WTC11 (cell line): ENCODE measurements around the gene ANKRD62.
"Not testable (repeated sequence)": the region's sequence is repeated elsewhere in the genome, so short reads cannot be mapped to it uniquely, and the experiment has no call there.

Experiments
- ESRRA ChIP-seq: sonication (generic); formaldehyde crosslinking; IDR thresholded peaks from 2 replicates; pipeline ENCODE4 v1.8.1; 2022; ENCODE audit warnings: mild to moderate bottlenecking, missing genetic modification reagents, borderline replicate concordance
- ETV6 ChIP-seq: sonication (generic); formaldehyde crosslinking; IDR thresholded peaks from 2 replicates; pipeline ENCODE4 v1.8.1; 2022; ENCODE audit warnings: mild to moderate bottlenecking, missing genetic modification reagents
- NFYB ChIP-seq: sonication (generic); formaldehyde crosslinking; conservative IDR thresholded peaks from 2 replicates; pipeline ENCODE4 v1.8.0; 2022; ENCODE audit warnings: low read depth, missing genetic modification reagents
- SMAD3 ChIP-seq: sonication (generic); formaldehyde crosslinking; IDR thresholded peaks from 2 replicates; pipeline ENCODE4 v1.8.0; 2022; ENCODE audit warnings: missing genetic modification reagents, mild to moderate bottlenecking, borderline replicate concordance
- ZBTB21 ChIP-seq: sonication (generic); formaldehyde crosslinking; IDR thresholded peaks from 2 replicates; pipeline ENCODE4 v1.8.1; 2023; ENCODE audit warnings: mild to moderate bottlenecking, missing genetic modification reagents, borderline replicate concordance
- ZNF121 ChIP-seq: sonication (generic); formaldehyde crosslinking; IDR thresholded peaks from 2 replicates; pipeline ENCODE4 v1.8.0; 2023; ENCODE audit warnings: missing genetic modification reagents
- ZNF232 ChIP-seq: sonication (generic); formaldehyde crosslinking; IDR thresholded peaks from 2 replicates; pipeline ENCODE4 v1.8.0; 2022; ENCODE audit warnings: mild to moderate bottlenecking, missing genetic modification reagents
- TF ChIP-seq, protein P1 (sequence below): sonication (generic); formaldehyde crosslinking; IDR thresholded peaks from 2 replicates; pipeline ENCODE4 v1.8.1; 2022; ENCODE audit warnings: low read depth, mild to moderate bottlenecking, moderate library complexity, missing genetic modification reagents, borderline replicate concordance
- TF ChIP-seq, protein P2 (sequence below): fragments of 200-600 bp; IDR thresholded peaks from 2 replicates; pipeline ENCODE4 v1.8.0; 2022; ENCODE audit warnings: antibody characterized with exemption

DNA sequence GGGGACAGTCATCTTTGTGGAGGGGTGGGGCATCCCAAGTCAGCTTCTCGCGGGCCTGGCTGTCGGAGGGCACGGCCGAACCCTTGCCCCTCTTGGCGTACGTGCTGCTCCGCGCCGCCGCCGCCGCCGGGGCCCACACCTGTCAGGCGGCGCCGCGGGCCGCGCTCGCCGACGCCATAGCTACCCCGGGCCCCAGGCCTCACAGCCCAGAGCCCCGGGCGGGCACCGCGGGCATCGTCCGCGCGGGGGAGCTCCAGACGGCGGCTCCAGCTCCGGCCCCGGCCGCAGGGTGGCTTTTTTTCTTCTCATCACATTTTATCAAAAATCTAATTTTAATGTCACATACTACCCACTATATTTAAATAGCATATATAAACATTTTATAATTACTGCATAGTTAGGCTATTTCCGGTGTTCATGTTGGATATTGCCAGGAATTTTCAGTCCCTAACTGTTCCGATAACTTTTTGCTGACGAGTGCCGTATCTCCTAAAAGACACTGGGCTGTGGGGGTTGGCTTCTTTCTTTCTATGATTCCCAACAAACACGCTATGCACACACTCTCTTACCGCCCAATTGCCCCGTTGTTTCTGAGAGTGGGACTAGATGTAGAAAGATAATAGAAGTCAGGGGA, 25.2 kb upstream of the ANKRD62 start:
- not testable (repeated sequence) for TF ChIP-seq SMAD3; ESRRA (CRISPR knock-in tag); ZBTB21 (CRISPR knock-in tag); ETV6 (CRISPR knock-in tag); NFYB (CRISPR knock-in tag); ZNF121 (CRISPR knock-in tag); ZNF232 (CRISPR knock-in tag)
- TF ChIP-seq, protein P1, sequence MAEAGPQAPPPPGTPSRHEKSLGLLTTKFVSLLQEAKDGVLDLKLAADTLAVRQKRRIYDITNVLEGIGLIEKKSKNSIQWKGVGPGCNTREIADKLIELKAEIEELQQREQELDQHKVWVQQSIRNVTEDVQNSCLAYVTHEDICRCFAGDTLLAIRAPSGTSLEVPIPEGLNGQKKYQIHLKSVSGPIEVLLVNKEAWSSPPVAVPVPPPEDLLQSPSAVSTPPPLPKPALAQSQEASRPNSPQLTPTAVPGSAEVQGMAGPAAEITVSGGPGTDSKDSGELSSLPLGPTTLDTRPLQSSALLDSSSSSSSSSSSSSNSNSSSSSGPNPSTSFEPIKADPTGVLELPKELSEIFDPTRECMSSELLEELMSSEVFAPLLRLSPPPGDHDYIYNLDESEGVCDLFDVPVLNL (CRISPR knock-in tag): not testable (repeated sequence)
- TF ChIP-seq, protein P2, sequence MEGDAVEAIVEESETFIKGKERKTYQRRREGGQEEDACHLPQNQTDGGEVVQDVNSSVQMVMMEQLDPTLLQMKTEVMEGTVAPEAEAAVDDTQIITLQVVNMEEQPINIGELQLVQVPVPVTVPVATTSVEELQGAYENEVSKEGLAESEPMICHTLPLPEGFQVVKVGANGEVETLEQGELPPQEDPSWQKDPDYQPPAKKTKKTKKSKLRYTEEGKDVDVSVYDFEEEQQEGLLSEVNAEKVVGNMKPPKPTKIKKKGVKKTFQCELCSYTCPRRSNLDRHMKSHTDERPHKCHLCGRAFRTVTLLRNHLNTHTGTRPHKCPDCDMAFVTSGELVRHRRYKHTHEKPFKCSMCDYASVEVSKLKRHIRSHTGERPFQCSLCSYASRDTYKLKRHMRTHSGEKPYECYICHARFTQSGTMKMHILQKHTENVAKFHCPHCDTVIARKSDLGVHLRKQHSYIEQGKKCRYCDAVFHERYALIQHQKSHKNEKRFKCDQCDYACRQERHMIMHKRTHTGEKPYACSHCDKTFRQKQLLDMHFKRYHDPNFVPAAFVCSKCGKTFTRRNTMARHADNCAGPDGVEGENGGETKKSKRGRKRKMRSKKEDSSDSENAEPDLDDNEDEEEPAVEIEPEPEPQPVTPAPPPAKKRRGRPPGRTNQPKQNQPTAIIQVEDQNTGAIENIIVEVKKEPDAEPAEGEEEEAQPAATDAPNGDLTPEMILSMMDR: not testable (repeated sequence)
